ENCODE results near the gene KRT6B. TPM values are rescaled to one million over a fixed set of nuclear protein-coding genes. Genes with fewer than 3 reads are reported as not detected.

Gene KRT6B
- total RNA-seq, 6 experiments from 2014 or later: 0.13 TPM; not detected in 5

DNA sequence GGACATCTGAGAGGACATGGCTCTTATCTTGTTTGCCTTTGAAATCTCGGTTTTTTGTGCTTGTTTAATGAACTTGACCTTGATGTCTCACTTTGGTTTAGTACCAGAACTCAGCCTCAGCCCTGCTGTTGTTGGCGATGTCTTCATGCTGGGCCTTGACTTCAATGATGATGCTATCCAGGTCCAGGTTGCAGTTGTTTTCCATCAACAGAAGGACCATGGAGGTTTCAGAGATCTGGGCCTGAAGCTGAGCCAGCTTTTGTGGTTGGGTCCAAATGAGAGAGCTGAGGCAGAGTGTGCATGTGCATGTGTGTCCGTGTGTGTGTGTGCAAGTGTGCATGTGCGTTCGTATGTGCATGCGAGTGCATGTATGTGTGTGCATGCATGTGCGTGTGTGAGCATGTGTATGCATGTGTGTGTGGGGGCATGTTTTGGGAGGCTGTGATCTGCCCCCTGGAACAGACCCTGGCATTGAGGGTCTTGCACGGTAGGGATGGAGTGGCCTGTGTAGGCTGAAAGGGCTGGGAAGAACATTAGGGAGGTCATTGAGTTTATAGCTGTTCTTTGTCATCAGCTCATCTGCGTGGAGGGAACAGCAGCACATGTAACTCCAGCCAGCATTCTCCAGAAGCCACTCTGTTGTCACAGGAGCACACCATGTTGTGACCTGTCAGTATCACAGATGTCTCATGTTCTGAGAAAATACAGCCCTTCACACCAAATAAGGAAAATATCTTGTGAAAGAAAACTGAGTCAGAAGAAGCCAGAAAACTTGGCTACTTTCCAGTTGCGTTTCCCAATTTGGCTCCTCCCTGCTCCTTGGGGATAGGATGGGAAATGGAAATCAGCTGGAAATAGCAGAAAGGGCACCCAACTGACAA is 35.8 kb downstream of the KRT6B start:
- ATAC-seq: peak in 3 of 4 donors; percentile 14 to 41 (median 18)

GRCh38 chr12:52414936-52415335 is 37.0 kb downstream of the KRT6B start:
- intact Hi-C loops (cut with DNase I): no loop called here
- no peak for DNase-seq
- ATAC-seq: no peak

More for the DNA sequence above, 35.8 kb downstream of the KRT6B start:
- no peak for DNase-seq
- Histone ChIP-seq H3K27me3 (no peaks in the 10 kb centered on the region), H3K4me1 (no peaks in the 10 kb centered on the region), H3K4me3 (no peak overlapping the region), H3K9me3 (no peaks in the 10 kb centered on the region), H3K27ac (no peak overlapping the region), H3K36me3 (no peaks in the 10 kb centered on the region)
- intact Hi-C loops (cut with DNase I): no loop called here
- 63% methylated on average over 9 of the region's 10 CpGs for WGBS (ENCODE audit: insufficient coverage, low coverage, low lambda C conversion rate, missing lambda C conversion rate)
- TF ChIP-seq, protein P1, sequence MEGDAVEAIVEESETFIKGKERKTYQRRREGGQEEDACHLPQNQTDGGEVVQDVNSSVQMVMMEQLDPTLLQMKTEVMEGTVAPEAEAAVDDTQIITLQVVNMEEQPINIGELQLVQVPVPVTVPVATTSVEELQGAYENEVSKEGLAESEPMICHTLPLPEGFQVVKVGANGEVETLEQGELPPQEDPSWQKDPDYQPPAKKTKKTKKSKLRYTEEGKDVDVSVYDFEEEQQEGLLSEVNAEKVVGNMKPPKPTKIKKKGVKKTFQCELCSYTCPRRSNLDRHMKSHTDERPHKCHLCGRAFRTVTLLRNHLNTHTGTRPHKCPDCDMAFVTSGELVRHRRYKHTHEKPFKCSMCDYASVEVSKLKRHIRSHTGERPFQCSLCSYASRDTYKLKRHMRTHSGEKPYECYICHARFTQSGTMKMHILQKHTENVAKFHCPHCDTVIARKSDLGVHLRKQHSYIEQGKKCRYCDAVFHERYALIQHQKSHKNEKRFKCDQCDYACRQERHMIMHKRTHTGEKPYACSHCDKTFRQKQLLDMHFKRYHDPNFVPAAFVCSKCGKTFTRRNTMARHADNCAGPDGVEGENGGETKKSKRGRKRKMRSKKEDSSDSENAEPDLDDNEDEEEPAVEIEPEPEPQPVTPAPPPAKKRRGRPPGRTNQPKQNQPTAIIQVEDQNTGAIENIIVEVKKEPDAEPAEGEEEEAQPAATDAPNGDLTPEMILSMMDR (IDR thresholded peaks at IDR 0.05): no peak
- no peak for TF ChIP-seq POLR2A (IDR thresholded peaks at IDR 0.05)

GRCh38 chr12:52413782-52414345 is 38.1 kb downstream of the KRT6B start:
- TF ChIP-seq, protein P1 (IDR thresholded peaks at IDR 0.05): no peak
- no peak for TF ChIP-seq POLR2A (IDR thresholded peaks at IDR 0.05)
- Histone ChIP-seq H3K27ac (no peak overlapping the region), H3K36me3 (no peaks in the 10 kb centered on the region), H3K27me3 (no peaks in the 10 kb centered on the region), H3K4me1 (no peaks in the 10 kb centered on the region), H3K4me3 (no peak overlapping the region), H3K9me3 (no peaks in the 10 kb centered on the region)
- intact Hi-C loops (cut with DNase I): no loop called here
- WGBS (ENCODE audit: insufficient coverage, low coverage, low lambda C conversion rate, missing lambda C conversion rate): 43% methylated on average over 2 of the region's 8 CpGs
- DNase-seq (no peak), ATAC-seq (no peak)

More at GRCh38 chr12:52414936-52415335, 37.0 kb downstream of the KRT6B start:
- H3K9me3 ChIP-seq: no peaks in the 10 kb centered on the region
- H3K4me1 ChIP-seq: no peaks in the 10 kb centered on the region
- H3K4me3 ChIP-seq: no peak overlapping the region
- no peaks in the 10 kb centered on the region for H3K27me3 ChIP-seq
- 67% methylated on average over 1 of the region's 5 CpGs for WGBS (ENCODE audit: insufficient coverage, low coverage, low lambda C conversion rate, missing lambda C conversion rate)
- no peak for TF ChIP-seq POLR2A (IDR thresholded peaks at IDR 0.05)
- TF ChIP-seq, protein P1 (IDR thresholded peaks at IDR 0.05): no peak
- no peaks in the 10 kb centered on the region for H3K36me3 ChIP-seq
- H3K27ac ChIP-seq: no peak overlapping the region

- intact Hi-C loops (cut with DNase I): no loop called here
- WGBS (ENCODE audit: insufficient coverage, low coverage, low lambda C conversion rate, missing lambda C conversion rate): 45% methylated on average over 4 of the region's 4 CpGs
Measured at GRCh38 chr12:52413202-52413601, 38.7 kb downstream of the KRT6B start.

More at GRCh38 chr12:52413202-52413601, 38.7 kb downstream of the KRT6B start:
- no peak overlapping the region for H3K4me3 ChIP-seq
- no peaks in the 10 kb centered on the region for H3K9me3 ChIP-seq
- H3K4me1 ChIP-seq: no peaks in the 10 kb centered on the region
- H3K36me3 ChIP-seq: no peaks in the 10 kb centered on the region
- no peaks in the 10 kb centered on the region for H3K27me3 ChIP-seq
- DNase-seq (no peak), ATAC-seq (no peak)
- TF ChIP-seq, protein P1 (IDR thresholded peaks at IDR 0.05): no peak
- no peak for TF ChIP-seq POLR2A (IDR thresholded peaks at IDR 0.05)
- H3K27ac ChIP-seq: no peak overlapping the region
